Fibroblast of lung (primary cell): ENCODE results near the gene ITGA2. TPM values are rescaled to one million over a fixed set of nuclear protein-coding genes. Genes with fewer than 3 reads are reported as not detected.
A peak's percentile ranks its signal among the peaks of the same experiment; 100 is the strongest.

Experiments used
- DNase-seq, 2 donors: peaks; one replicate each; pipeline versions ENCODE4 v3.0.0 to v3.0.0-alpha.2; 2010; ENCODE audit warnings: low read depth in 2 of 2
- H2AFZ ChIP-seq: 2 replicates; pipeline ENCODE4 v1.5.1; 2012; ENCODE audit warnings: low read length, control low read depth, inconsistent platforms
- H3K27ac ChIP-seq: 2 replicates; pipeline ENCODE4 v1.5.1; 2011; ENCODE audit warnings: low read length, control low read depth; ENCODE audit not compliant: insufficient read depth
- H3K27me3 ChIP-seq: 2 replicates; pipeline ENCODE4 v1.5.1; 2011; ENCODE audit warnings: mild to moderate bottlenecking, low read length; ENCODE audit not compliant: control insufficient read depth, insufficient read depth
- H3K36me3 ChIP-seq: 2 replicates; pipeline ENCODE4 v1.5.1; 2011; ENCODE audit warnings: low read length; ENCODE audit not compliant: control insufficient read depth, insufficient read depth
- H3K4me1 ChIP-seq: 2 replicates; pipeline ENCODE4 v1.5.1; 2011; ENCODE audit warnings: low read length; ENCODE audit not compliant: control insufficient read depth, insufficient read depth; ENCODE audit errors: extremely low read depth
- H3K4me2 ChIP-seq: 2 replicates; pipeline ENCODE4 v1.5.1; 2011; ENCODE audit warnings: low read length, control low read depth; ENCODE audit not compliant: insufficient read depth; ENCODE audit errors: extremely low read depth
- H3K4me3 ChIP-seq, 4 experiments: fragments of 200-600 bp in 1 of 4; sonication (generic) in 1 of 4; replicated peaks in 1 of 4; 2 replicates each; pipeline ENCODE4 v1.5.1; 2011 to 2016; ENCODE audit warnings: low read length in 4 of 4, low read depth in 3 of 4, mild to moderate bottlenecking in 3 of 4, control low read depth in 2 of 4, inconsistent platforms in 1 of 4, mixed read lengths in 1 of 4; ENCODE audit not compliant: insufficient read depth in 1 of 4; ENCODE audit errors: control extremely low read depth in 1 of 4
- H3K79me2 ChIP-seq: 2 replicates; pipeline ENCODE4 v1.5.1; 2012; ENCODE audit warnings: mild to moderate bottlenecking, low read length, inconsistent platforms; ENCODE audit not compliant: control insufficient read depth, insufficient read depth
- H3K9ac ChIP-seq: 2 replicates; pipeline ENCODE4 v1.5.1; 2011; ENCODE audit warnings: mild to moderate bottlenecking, low read length, control low read depth; ENCODE audit not compliant: insufficient read depth
- H3K9me3 ChIP-seq: 2 replicates; pipeline ENCODE4 v1.5.1; 2012; ENCODE audit warnings: low read depth, low read length; ENCODE audit not compliant: control insufficient read depth, insufficient read depth
- H4K20me1 ChIP-seq: 2 replicates; pipeline ENCODE4 v1.5.1; 2011; ENCODE audit warnings: low read length; ENCODE audit not compliant: control insufficient read depth, insufficient read depth; ENCODE audit errors: extremely low read depth
- CTCF ChIP-seq, 2 donors: IDR thresholded peaks in 1 of 2; conservative IDR thresholded peaks in 1 of 2; 1 replicate in 1 of 2; 2 replicates in 1 of 2; pipeline ENCODE4 v1.5.1; 2011 to 2012; ENCODE audit warnings: low read length in 2 of 2, control low read depth in 1 of 2, inconsistent platforms in 1 of 2, low read depth in 1 of 2, mild to moderate bottlenecking in 1 of 2
- EZH2 ChIP-seq: IDR thresholded peaks from 2 replicates; pipeline ENCODE4 v1.5.1; 2012; ENCODE audit warnings: low read length, control low read depth, mild to moderate bottlenecking; ENCODE audit errors: missing control alignments
- polyA plus RNA-seq, 2 donors: library from polyadenylated mRNA; depleted of rRNA in 1 of 2; stranded (reverse) in 1 of 2; unstranded in 1 of 2; fragments of >200 nt; gene quantifications; 2 replicates each; pipeline ENCODE4 v1.2.1, GENCODE V29; 2011 to 2012; ENCODE audit warnings: missing spikeins in 1 of 2
- total RNA-seq: library from RNA; depleted of rRNA; stranded (reverse); fragments of >200 nt; gene quantifications from 2 replicates; pipeline ENCODE4 v1.2.1, GENCODE V29; 2014

Gene ITGA2
- total and polyA plus RNA-seq, 2 donors (not counting 1 experiment from before 2014, with no cell fraction given) = 9.4 to 75.5 TPM

GRCh38 chr5:53029608-53030007, 40.5 kb downstream of the ITGA2 start:
- Histone ChIP-seq H2AFZ (no peak overlapping the region), H3K4me2 (no peak overlapping the region), H3K4me1 (peaks cover 30% of the 10 kb centered on the region), H3K9ac (no peak overlapping the region), H3K36me3 (peaks cover 3% of the 10 kb centered on the region), H3K9me3 (no peaks in the 10 kb centered on the region), H3K27me3 (no peaks in the 10 kb centered on the region), H4K20me1 (no peaks in the 10 kb centered on the region), H3K27ac (peak overlapping the region; percentile 31), H3K4me3 (no peak overlapping the region), H3K79me2 (peaks cover 24% of the 10 kb centered on the region)
- DNase-seq = no peak
- TF ChIP-seq EZH2 = no peak
- TF ChIP-seq CTCF (conservative IDR thresholded peaks at IDR 0.05 in 1 of 2, IDR thresholded peaks at IDR 0.05 in 1 of 2; ENCODE audit: low read depth in 1 of 2, low read length in 2 of 2) = no peak

- TF ChIP-seq CTCF (conservative IDR thresholded peaks at IDR 0.05 in 1 of 2, IDR thresholded peaks at IDR 0.05 in 1 of 2; ENCODE audit: low read depth in 1 of 2, low read length in 2 of 2) = no peak
- no peak for TF ChIP-seq EZH2
- Histone ChIP-seq H3K36me3 (peaks cover 3% of the 10 kb centered on the region), H3K9ac (no peak overlapping the region), H4K20me1 (no peaks in the 10 kb centered on the region), H3K27ac (peak overlapping the region; percentile 90), H3K9me3 (no peaks in the 10 kb centered on the region), H2AFZ (no peak overlapping the region), H3K4me2 (no peak overlapping the region), H3K4me3 (no peak overlapping the region), H3K79me2 (peaks cover 15% of the 10 kb centered on the region), H3K4me1 (peaks cover 26% of the 10 kb centered on the region), H3K27me3 (no peaks in the 10 kb centered on the region)
- DNase-seq = peak in 1 of 2 donors; percentile 43
These were observed 41.7 kb downstream of the ITGA2 start for GRCh38 chr5:53030893-53031292.

- DNase-seq = peak; percentile 89 to 95
- H3K27ac ChIP-seq = peak overlapping the region; percentile 90
- H3K4me3 ChIP-seq = peak overlapping the region in 1 of 4 experiments; percentile 10
- peak overlapping the region; percentile 78 for H3K4me2 ChIP-seq
- H4K20me1 ChIP-seq = no peaks in the 10 kb centered on the region
- H3K27me3 ChIP-seq = no peaks in the 10 kb centered on the region
- peaks cover 26% of the 10 kb centered on the region for H3K4me1 ChIP-seq
- H2AFZ ChIP-seq = peak overlapping the region; percentile 63
- TF ChIP-seq EZH2 (no peak), CTCF (conservative IDR thresholded peaks at IDR 0.05 in 1 of 2, IDR thresholded peaks at IDR 0.05 in 1 of 2; ENCODE audit: low read depth in 1 of 2, low read length in 2 of 2) (no peak)
- no peaks in the 10 kb centered on the region for H3K9me3 ChIP-seq
- peaks cover 3% of the 10 kb centered on the region for H3K36me3 ChIP-seq
- H3K9ac ChIP-seq = no peak overlapping the region
- peaks cover 16% of the 10 kb centered on the region for H3K79me2 ChIP-seq
These were observed 42.5 kb downstream of the ITGA2 start for GRCh38 chr5:53031695-53032096.
